Breast epithelium (tissue), 3 donors: ENCODE results near the gene GATA6.

Experiments
- POLR2A ChIP-seq: fragments of 450-650 bp; IDR thresholded peaks from one replicate; pipeline ENCODE4 v1.6.1; 2016; ENCODE audit warnings: antibody characterized with exemption, mild to moderate bottlenecking, moderate library complexity
- POLR2AphosphoS5 ChIP-seq, 3 donors: sonication (generic); formaldehyde crosslinking; IDR thresholded peaks; one replicate each; pipeline ENCODE4 v1.6.1; 2017; ENCODE audit warnings: antibody characterized with exemption in 3 of 3

DNA sequence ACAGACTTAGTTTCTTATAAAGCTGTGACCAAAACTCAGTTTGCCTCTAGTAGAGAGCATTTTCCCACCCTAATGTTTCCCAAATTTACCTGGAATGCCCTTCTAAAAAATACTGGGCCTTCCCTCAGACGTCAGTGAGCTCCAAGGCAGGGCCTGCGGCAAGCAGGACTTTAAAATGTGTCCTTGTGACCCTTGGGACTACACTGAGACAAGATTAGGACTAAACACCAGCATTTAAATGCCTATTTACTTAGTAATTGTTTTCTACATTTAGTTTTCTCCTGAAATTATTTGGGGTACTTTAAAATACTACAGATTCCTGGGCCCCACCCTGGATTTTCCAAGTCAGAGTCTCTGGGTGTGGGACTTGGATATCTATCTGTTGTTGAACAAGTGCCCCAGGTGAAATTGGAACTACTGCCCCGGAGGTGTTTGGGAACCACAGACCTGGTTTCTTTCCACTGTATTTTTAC is 14.3 kb downstream of the GATA6 start:
- TF ChIP-seq POLR2A (no peak), POLR2AphosphoS5 (IDR thresholded peaks at IDR 0.05) (no peak)
